Placental pericyte (primary cell): ENCODE results near the gene ZNF333. TPM values are rescaled to one million over a fixed set of nuclear protein-coding genes. Genes with fewer than 3 reads are reported as not detected.

Experiments used
- total RNA-seq: library from RNA; depleted of rRNA; stranded (reverse); fragments of >200 nt; gene quantifications from 2 replicates; pipeline ENCODE4 v1.2.3, GENCODE V29; 2012

The ZNF333 gene
- total RNA-seq, result 11.5 and 25.4 TPM in 2 replicates

DNA sequence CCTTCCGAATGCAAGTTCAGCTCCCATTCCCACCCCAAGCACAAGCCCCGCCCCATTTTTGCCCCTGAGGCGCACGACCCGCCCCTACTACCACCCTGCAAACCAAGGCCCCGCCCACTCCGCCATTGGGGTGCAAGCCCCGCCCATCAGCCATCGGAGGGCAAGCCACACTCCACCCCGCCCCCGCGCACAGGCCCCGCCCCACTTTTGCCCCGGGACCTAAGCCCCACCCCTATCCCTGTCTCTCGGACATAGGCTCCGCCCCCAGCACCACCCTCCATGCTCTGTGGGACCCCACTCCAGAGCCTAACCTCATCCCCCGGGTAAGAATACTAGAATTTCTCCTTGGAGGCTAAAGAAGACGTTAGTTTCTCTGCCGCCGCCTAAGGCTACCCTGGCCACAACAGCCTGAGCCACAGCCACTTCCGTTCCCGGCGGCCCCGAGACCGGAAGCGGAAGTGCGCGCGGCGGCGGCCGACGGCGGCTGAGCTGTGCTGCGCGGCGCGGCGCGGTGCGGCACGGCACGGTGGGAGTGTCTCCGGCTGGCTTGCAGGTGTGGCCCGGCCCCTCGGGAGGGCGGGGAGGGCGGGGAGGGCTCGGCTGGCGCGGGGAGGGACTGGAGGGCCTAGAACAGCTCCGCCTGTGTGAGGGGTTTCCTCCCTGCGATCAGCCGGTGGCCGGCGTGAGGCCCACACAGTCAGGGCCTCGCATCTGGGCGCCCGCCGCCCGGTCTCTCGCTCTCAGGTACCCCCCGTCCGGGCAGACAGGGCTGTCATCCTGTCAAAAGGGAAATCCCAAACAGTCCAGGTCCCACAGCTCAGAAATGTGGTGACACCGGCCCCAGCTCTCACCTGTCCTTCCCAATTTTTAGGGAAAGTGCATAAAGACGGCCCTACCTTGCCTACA lies at the start of gene ZNF333:
Gene ZNF333 (plus strand): TSS at position 451 of the 906 bp plus-strand sequence. CDS start 3,444 bp downstream, outside the sequence.

GRCh38 chr19:14674764-14675163 lies 15.1 kb upstream of the ZNF333 start, which contains the start of gene ADGRE3:
Gene ADGRE3, minus strand, starts transcription at chr19:14674844. Its CDS starts 74 bp downstream, at chr19:14674770.

GRCh38 chr19:14778110-14778845 lies 88.4 kb downstream of the ZNF333 start, which contains the start of gene ADGRE2:
Gene ADGRE2, minus strand, starts transcription at chr19:14778560. Its CDS starts 1,804 bp downstream, at chr19:14776756.

Other genes with a start within 250 kb of the ZNF333 start
- gene PTGER1, start 214.7 kb upstream of the ZNF333 start, total RNA-seq, result 4.8 and 5.2 TPM in 2 replicates
- gene GIPC1, start 193.9 kb upstream of the ZNF333 start, total RNA-seq, result 145 and 197 TPM in 2 replicates
- gene DNAJB1, start 171.7 kb upstream of the ZNF333 start, total RNA-seq, result 103 and 105 TPM in 2 replicates
- gene TECR, start 160.5 kb upstream of the ZNF333 start, total RNA-seq, result 39.8 and 40.9 TPM in 2 replicates
- 170 and 187 TPM in 2 replicates for gene NDUFB7, start 118.0 kb upstream of the ZNF333 start, total RNA-seq
- 0.14 TPM in 1 of 2 replicates, not detected in the other for gene CLEC17A, start 107.0 kb upstream of the ZNF333 start, total RNA-seq
- 0.14 TPM in 1 of 2 replicates, not detected in the other for gene ADGRE3, start 15.2 kb upstream of the ZNF333 start, total RNA-seq
- 1.3 and 8.7 TPM in 2 replicates for gene ADGRE2, start 88.5 kb downstream of the ZNF333 start, total RNA-seq
- gene OR7A5, start 145.1 kb downstream of the ZNF333 start, total RNA-seq, result not detected in 2 replicates
- gene OR7C1, start 145.1 kb downstream of the ZNF333 start, total RNA-seq, result not detected in 2 replicates
- gene OR7A10, start 158.9 kb downstream of the ZNF333 start, total RNA-seq, result not detected in 2 replicates
- gene OR7A17, start 196.1 kb downstream of the ZNF333 start, total RNA-seq, result not detected in 2 replicates